ENCODE data around the gene PIP4K2A.

GRCh38 chr10:22537810-22538209 lies 176.6 kb downstream of the PIP4K2A start:
- TF ChIP-seq CTCF (IDR thresholded peaks at IDR 0.05; ENCODE audit: insufficient read depth, low read length, poor library complexity, severe bottlenecking) (no peak), EZH2phosphoT487 (conservative IDR thresholded peaks at IDR 0.05; ENCODE audit: low read length) (no peak)
